Measurements from ENCODE around the gene GNAT1.
A peak's percentile ranks its signal among the peaks of the same experiment; 100 is the strongest.
"Not testable (repeated sequence)": the region's sequence is repeated elsewhere in the genome, so short reads cannot be mapped to it uniquely, and the experiment has no call there.

GNAT1 gene

DNA sequence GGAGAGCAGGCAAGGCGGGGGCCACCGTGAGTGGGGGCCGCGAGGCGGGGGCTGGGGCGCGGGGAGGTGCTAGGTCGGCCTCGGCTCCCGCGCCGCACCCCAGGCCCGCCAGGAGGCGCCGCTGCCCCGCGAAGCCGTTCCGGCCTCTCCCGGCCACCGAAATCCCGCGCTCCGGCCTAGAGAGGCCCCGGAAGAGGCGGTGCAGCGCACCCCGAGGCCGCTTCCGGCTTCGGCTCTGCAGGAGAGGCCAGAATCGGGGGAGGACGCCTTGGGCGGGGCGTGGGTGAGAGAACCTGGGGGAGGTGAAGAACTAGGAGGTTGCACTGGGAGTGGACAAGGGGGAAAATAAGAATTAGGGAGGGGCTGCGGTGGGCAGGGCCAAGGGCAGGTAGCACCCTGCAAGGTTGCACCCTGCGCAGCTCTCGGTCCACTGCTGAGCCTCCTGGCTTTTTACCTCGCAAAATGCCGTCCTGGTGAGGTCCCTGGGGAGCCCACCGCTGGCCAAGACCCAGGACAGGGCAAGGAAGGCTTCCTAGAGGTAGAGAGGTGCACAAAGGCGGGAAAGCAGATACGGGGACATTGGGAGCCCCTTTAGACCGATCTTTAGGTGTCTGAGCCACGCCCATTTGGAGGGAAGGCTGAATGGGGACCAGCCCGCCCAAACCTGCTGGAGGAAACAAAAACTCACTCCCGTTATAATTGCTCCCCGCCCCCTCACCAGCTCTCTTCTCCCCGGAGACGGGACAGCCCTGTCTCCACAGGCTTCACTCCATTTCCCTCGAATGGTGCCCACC is 36.2 kb downstream of the GNAT1 start:
- TF ChIP-seq, protein P1, sequence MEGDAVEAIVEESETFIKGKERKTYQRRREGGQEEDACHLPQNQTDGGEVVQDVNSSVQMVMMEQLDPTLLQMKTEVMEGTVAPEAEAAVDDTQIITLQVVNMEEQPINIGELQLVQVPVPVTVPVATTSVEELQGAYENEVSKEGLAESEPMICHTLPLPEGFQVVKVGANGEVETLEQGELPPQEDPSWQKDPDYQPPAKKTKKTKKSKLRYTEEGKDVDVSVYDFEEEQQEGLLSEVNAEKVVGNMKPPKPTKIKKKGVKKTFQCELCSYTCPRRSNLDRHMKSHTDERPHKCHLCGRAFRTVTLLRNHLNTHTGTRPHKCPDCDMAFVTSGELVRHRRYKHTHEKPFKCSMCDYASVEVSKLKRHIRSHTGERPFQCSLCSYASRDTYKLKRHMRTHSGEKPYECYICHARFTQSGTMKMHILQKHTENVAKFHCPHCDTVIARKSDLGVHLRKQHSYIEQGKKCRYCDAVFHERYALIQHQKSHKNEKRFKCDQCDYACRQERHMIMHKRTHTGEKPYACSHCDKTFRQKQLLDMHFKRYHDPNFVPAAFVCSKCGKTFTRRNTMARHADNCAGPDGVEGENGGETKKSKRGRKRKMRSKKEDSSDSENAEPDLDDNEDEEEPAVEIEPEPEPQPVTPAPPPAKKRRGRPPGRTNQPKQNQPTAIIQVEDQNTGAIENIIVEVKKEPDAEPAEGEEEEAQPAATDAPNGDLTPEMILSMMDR (conservative IDR thresholded peaks at IDR 0.05; ENCODE audit: low read depth, low read length), result peak; percentile 54
- peak overlapping the region; percentile 80 for H3K4me3 ChIP-seq (ENCODE audit: low read depth, low read length)
- peak; percentile 89 for DNase-seq (ENCODE audit: low read depth)

DNA sequence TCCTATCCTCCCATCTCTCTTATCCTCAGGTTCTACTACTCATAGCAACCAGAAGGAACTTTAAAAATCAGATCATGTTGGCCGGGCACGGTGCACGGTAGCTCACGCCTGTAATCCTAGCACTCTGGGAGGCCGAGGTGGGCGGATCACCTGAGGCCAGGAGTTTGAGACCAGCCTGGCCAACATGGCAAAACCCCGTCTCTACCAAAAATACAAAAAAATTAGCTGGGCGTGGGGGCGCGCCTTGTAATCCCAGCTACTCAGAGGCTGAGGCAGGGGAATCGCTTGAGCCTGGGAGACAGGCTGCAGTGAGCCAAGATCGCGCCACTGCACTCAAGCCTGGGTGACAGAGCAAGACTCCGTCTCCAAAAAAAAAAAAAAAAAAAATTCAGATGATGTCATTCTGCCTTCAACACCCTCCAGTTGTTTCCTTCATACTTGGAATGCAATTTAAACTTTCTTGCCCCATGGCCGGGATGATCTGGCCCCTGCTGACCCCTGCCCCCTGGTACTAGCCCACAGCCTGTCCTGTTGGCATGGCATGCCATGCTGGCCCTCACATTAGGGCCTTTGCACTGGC is 36.9 kb downstream of the GNAT1 start:
- DNase-seq (ENCODE audit: low read depth), result not testable (repeated sequence)
- peak overlapping the region; percentile 80 for H3K4me3 ChIP-seq (ENCODE audit: low read depth, low read length)

DNA sequence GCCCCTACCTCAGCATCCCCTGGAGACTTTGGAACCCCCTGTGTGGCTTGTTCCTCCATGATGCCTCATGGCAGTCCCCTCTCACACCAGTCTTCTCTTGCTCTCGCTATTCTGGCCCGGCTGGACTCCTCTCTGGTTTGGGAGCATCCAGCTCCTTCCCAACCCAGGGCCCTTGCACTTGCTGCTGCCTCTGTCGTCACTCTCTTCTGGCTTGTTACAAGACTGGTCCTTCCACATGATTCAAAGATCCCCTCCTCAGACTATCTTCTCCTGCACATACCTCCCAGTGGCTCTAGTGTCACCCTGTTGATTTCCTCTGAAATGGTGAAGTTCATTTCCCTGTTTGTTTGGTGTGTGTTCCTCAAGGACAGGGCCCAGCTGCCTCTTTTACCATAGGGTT is 38.1 kb downstream of the GNAT1 start:
- TF ChIP-seq, protein P1 (conservative IDR thresholded peaks at IDR 0.05; ENCODE audit: low read depth, low read length), result no peak
- H3K4me3 ChIP-seq (ENCODE audit: low read depth, low read length), result no peak overlapping the region
- DNase-seq (ENCODE audit: low read depth), result no peak

DNA sequence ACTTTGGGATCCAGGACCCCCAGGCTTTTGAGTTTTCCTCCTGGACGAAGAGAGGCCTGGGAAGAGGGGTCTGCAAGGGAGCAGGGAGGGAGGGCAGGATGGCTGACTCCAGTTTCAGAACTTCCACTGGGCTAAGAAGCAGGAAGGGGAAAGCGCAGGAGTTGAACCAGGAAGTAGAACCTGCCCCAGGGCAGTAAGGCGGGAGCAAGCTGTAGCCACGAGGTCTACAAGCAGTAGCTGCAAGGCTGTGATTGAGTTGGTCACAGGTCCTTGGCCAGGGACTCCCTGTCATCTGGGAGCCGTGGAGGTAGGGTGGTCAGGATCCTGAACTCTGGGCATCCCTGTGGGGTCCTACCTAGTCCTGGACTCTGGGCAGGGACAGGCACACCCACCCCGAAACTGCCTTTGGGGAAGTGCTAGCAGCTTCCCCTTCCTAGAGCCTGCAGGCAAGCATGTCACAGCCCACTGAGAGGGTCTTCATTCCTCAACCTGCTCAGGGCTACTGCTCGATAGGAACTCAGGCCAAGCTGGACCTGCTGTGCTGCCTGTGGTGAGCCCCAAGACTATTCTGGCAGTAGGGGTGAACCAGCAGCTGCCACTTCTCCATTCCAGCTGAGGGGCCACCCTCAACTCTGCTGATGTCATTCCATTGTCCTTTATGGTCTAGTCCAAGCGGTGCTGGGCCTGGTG is 38.8 kb downstream of the GNAT1 start:
- H3K4me3 ChIP-seq (ENCODE audit: low read depth, low read length), result no peak overlapping the region
- TF ChIP-seq, protein P1 (conservative IDR thresholded peaks at IDR 0.05; ENCODE audit: low read depth, low read length), result no peak
- no peak for DNase-seq (ENCODE audit: low read depth)

DNA sequence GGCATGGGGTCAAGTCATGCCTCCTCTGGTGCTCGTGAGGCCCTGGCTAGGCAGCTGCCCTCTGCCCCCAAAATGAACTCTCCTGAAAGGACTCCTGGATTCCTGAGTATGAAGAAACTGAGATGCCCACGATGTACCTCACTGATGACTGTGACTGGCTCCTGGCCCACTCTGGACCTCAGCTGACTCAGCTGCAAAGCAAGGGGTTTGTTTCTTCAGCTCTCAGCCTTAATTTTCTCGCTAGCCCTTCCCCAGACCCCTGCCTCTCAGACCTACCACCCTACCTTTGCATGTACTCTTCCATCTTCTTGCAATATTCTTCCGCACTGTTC is 39.4 kb downstream of the GNAT1 start:
- H3K4me3 ChIP-seq (ENCODE audit: low read depth, low read length), result no peak overlapping the region
- no peak for DNase-seq (ENCODE audit: low read depth)
- TF ChIP-seq, protein P1 (conservative IDR thresholded peaks at IDR 0.05; ENCODE audit: low read depth, low read length), result no peak

DNA sequence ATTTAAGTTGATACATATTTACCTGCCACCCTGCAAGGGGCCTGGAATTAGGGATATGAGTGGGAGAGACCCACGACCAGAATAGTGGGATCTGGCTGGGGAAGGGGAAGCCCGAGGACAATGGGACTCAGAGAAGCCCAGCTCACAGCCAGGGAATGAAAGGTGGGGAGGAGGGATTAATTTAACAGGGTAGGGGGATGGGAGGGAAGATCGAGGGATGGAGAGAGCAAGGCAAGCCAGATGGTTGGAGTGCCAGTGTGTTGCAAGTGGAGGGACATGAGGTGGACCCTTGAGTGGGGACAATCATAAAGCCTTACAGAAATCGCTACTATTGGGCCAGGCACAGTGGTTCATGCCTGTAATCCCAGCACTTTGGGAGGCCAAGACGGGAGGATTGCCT is 40.2 kb downstream of the GNAT1 start:
- TF ChIP-seq, protein P1 (conservative IDR thresholded peaks at IDR 0.05; ENCODE audit: low read depth, low read length), result no peak
- H3K4me3 ChIP-seq (ENCODE audit: low read depth, low read length), result no peak overlapping the region
- DNase-seq (ENCODE audit: low read depth), result no peak

DNA sequence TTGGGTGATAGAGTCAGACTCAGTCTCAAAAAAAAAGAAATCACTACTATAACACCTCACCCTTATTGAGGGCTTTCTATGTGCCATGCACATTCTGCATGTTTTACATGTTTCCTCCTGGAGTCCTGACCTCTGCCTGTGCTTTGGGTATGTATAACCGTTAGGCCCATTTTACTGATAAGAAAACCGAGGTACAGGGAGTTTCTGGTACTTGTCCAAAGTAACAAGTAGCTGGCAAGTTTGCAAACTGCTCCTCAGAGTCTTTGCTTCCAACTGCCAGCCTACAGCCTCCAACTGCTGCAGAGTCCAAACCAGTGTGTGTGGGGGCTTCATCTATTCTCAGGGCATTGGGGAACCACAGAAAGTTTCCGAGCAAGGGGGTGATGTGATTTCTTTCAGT is 40.9 kb downstream of the GNAT1 start:
- H3K4me3 ChIP-seq (ENCODE audit: low read depth, low read length), result no peak overlapping the region
- no peak for DNase-seq (ENCODE audit: low read depth)

More for the DNA sequence above, 40.9 kb downstream of the GNAT1 start:
- TF ChIP-seq, protein P1 (conservative IDR thresholded peaks at IDR 0.05; ENCODE audit: low read depth, low read length), result no peak

Data from choroid plexus epithelial cell (primary cell).